Stimulated activated CD8-positive, alpha-beta memory T cell treated with anti-CD3 and anti-CD28 coated beads, Interleukin-7, amount 100 ng/mL, for 24 hours (primary cell): ENCODE results near the gene PSMD1.

Experiments used
- DNase-seq: peaks from one replicate; pipeline ENCODE4 v3.0.0-alpha.2; 2020; ENCODE audit warnings: low read depth

The PSMD1 gene

DNA sequence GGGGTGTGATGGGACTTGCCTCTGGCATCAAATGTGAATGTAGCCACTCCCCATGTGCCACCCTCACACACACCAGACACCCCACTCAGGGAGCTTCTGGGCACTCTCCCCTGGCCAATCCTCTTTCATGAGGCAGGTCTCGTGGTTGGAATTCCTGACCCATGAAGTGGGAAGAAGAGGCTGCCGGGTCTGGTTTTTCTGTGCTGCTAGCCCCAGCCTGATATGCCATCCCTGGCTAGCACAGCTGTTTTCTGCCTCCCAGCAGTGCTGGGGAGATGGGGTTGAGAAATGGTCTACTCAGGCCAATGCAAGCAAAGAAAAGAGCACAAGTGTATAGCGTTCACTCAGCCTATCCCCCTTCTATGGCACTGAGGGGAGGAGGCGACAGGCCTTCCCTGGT lies 20.5 kb upstream of the PSMD1 start:
- no peak for DNase-seq

DNA sequence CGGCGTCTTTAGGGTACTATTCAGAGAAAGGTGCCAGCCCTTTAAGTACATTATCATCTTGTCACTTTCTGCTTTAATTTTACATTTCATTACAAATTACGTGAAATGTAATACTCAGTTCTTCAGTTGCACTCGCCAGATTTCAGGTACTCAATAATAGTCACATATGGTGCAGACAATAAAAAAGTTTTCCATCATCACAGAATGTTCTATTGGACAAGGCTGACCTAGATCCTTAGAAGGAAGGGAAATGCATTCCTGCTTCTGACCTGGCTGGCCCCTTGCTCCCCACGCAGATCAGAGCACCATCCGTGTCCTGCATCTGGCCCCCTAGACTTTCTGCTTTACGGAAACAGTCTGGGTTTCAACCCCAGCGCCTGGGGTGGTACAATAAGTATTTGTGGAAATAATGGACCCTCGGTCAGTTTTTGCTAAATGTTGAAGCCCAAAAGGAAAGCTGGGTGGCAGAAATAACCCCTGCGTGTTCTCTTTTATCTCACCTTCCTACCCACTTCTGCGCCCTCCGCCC lies 20.0 kb upstream of the PSMD1 start:
- DNase-seq, result no peak

DNA sequence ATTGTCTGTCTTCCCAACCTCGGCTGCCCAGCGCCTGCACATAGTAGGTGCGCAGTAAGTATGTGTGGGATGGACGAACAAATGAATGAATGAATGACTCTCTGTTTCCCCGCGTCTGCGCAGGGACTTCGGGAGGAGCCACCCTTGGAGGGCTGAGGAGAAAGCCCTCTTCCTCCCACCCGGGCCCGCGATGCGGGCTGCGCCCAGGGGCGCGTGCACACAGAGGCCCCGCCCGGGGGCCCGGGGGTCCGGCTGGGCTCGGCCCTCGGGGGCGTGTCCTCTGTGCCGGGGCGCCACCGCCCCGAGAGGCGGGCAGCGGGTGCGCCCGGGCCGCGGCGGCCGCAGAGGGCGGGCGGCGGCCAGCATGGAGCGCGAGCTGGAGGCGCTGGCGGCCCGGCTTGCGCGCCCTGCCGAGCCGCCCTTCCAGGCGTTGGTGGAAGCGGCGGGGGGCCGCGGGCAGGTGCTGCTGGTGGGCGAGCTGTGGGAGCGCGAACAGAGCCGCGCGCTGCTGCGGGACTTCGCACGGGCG lies 19.4 kb upstream of the PSMD1 start, which contains the start of gene C2orf72:
C2orf72 (plus strand) TSS at position 322 of the 529 bp plus-strand sequence; CDS start at position 365, 43 bp downstream.
- no peak for DNase-seq

DNA sequence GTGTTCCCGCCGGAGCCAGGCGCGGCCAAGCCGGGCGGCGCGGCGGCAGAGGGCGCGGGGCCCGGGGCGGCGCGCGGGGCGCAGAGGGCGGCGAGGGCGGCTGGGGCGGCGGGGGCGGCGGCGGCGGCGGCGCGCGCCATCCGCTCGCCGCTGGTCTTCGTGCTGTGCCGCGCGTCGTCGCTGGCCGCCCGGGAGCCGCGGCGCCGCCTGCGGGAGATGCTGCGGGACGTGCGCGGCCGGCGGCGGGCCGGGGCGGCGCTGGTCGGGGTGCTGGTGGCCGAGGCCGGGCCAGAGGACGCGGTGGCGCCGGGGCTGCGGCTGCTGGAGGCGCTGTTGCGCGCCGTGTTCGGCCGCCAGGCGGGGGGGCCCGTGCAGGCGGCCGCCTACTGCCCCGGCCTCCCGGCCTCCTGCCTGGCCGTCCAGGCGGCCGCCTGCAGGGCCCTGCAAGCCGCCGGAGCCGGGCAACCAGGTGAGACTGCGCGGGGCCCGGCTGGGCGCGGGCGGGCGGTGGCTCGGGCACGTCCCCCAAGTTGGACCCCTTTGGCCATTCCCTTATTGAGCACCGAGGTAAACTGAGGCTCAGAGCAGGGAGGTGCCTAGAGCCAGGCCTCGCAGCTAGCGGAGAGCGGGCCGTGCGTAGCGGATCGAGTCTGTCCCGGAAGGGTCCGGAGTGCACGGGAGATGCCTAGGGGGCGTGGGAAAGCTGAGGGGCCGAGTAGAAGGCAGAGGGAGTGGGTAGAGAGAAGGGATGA lies 18.8 kb upstream of the PSMD1 start:
- no peak for DNase-seq

DNA sequence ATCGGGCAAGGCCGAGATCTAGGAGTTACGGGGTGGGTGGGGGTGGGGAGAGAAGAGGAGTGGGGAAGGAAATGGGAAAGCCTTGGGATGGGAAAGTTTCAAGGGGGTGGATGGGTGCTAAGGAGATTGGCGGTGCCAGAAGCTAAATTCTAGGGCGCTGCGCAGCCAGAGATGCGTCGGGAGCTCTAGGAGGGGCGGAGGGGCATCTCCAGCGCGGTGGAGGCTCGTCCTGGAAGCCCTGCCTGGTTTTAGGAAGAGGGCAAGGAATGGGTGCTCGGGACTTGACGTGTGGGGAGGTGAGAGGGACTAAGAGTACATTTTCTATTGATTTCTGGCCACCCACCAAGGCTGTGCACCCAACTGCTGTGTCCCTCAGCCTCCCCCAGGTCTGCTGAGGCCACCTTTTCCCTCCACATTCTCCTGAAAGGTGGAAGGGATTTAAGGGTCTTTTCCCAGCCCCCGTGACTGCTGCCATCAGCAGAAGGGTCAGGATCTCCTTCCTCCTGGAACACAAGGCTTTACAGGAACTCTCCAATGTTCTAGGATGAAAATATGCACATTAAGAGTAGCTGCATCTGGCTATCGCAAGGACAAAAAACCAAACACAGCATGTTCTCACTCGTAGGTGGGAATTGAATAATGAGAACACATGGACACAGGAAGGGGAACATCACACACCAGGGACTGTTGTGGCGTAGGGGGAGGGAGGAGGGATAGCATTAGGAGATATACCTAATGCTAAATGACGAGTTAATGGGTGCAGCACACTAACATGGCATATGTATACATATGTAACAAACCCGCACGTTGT lies 18.0 kb upstream of the PSMD1 start:
- no peak for DNase-seq

DNA sequence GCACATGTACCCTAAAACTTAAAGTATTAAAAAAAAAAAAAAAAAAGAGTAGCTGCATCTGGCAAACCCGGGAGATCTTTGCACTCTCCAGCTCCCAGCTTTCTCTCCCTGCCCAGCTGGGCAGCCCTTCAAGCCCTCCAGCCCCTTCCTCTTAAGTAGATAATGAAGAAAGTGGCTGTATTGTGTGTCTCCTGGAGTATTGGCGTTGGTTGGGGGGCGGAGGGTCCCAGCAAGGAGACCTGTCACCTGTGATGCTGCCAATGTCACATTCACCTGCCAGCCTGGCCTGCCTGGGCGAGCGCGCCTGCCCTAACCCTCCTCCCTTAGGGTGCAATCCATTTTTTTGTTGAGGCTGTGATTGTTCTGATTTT lies 17.4 kb upstream of the PSMD1 start:
- no peak for DNase-seq

DNA sequence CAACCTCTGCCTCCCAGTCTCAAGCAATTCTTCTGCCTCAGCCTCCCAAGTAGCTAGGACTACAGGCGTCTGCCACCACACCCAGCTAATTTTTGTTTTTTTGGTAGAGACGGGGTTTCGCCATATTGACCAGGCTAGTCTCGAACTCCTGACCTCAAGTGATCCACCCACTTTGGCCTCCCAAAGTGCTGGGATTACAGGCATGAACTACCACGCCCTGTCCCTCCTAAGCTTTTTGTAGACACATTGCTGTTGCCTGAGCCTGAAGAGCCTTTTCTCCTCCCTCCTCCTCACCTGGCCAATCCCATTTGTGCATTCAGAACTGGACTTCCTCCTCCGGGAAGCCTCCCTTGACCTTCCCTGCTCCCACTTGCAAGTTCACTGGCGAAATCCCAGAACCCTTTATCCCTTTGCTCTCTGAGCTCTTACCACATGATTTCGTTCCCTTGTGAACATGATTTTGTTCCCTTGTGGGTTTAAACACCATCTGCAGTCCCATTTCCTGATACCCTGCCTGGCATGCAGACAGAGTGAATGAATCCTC lies 16.8 kb upstream of the PSMD1 start:
- no peak for DNase-seq

DNA sequence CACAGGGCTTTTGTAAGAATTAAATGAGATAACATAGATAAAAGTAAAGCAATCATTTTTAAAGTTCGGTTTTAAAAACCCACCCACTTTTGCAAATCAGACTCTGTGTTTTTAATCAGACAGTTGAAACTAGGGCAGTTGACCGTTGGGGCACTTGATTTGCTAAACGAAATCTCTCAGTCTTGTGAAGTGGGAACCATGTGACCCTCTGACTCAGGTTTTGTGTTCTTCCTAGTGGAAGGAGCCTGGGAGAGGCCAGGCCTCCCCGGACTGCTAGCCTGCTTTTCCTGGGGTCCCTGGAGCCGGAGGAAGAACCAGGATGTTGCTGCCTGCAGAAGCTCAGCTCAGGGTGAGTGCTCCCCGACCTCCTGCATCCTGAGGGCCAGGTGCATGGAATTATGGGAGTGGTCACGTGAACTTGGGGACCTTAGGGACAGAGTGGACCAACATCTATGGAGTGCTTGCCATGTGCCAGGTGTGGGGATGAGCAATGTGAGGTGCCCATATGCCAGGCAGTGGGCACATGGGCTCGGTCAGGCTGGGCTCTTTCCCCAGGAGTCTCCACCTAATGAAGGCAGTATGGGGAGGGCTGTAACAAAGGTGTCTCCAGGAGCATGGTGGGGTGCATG lies 15.5 kb upstream of the PSMD1 start:
- DNase-seq, result no peak

DNA sequence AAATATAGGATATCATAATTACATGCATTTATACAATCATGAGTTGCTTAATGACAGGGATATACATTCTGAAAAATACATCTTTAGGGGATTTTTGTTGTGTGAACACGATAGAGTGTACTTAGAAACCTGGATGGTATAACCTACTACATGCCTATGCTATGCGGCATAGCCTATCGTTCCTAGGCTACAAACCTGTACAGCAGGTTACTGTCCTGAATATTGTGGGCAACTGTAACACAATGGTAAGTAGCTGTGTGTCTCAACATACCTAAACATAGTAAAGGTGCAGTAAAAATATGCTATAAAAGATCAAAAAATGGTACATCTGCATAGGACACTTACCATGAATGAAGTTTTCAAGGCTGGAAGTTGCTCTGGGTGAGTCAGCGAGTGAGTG lies 12.9 kb upstream of the PSMD1 start:
- DNase-seq, result no peak

DNA sequence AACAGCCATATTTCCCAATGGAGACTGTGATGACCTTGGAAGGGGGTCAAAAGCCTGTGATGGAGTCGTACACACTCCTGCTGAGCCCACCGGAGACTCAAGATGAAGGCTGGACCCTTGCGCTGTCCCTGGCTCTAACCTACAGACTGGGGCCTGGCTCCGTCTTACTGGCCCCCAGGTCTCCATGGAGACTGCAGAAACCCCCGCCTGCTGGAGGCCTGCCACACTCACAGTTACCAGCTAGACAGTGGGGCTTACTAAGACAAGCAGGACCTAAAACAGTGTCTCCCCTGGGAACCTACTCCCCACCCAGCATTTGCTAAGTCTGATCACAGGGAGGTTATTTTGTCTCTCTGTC lies 9.8 kb upstream of the PSMD1 start:
- no peak for DNase-seq

DNA sequence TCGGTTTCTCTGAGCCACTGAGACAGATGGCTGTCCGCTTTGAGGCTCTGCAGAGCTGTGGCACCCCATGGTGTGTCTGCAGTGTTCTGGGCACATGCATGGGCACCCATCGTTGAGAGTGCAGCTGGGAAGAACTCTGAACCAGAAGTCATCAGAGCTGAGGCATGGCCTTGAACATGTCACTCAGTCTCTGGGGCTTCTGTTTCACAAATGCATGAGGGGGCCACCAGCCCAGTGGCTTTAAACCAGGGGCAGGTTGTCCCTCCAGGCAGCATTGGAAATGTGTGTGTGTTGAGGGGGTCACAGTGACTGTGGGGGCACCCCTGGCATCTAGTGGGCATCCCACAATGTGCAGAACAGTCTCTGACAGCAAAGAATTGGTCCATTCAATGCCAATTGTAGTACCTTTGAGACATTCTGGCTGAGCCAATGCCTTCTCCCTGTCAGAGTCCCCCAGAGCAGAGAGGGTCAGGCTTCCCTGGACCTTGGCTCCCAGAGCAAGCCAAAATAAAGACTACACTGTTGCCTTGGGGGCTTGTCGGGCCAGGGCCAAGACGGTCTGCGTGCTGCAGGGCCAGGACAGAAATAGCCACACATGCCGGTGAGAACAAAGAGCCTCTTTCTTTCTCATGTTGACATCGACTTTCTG lies 9.3 kb upstream of the PSMD1 start:
- DNase-seq, result no peak

DNA sequence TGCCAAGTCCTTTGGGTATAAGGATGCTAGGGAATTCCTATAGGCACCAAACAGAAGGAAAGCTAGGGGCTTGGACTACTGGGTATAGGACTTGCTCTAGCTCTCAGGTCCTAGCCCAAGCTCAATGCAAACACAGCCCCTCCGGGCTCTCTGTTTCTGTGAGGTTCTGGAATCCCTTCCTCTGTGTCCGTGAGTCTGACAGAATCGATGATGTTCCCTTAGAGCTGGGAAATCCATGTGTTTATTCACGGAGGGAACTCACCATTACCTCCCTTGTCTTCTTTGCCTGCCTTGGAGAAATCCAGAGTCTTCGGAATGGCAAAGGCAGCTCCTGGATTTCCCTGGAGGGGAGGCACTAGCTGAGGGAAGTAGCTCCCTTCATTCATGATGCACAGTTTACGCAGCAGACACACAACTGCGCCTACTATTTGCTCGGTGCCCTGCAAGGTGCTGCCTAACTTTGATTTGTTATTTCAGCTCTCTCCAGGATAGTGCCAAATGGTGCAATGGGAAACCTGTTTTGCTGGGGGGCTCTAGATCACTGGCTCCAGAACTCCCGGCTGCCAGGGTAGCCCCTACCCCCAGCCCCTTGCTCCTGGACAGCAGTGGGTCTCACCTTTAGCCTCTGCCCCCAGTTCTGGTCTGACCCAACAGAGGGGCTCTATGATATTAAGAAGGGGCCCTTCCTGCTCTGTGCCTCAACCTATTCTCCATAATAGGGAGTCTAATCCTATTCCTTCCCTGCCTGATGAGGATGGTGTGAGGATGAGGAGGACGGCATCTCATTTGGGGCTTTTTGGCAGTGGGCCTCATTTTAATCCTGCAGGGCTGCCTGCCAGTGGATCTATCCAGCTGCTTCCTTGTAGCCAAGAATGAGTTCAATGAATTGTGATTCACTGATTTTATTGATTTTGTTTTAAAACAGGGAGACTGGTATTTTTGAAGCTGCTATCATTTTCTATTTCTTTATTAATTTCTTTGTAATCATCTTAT lies 8.4 kb upstream of the PSMD1 start:
- DNase-seq, result no peak

DNA sequence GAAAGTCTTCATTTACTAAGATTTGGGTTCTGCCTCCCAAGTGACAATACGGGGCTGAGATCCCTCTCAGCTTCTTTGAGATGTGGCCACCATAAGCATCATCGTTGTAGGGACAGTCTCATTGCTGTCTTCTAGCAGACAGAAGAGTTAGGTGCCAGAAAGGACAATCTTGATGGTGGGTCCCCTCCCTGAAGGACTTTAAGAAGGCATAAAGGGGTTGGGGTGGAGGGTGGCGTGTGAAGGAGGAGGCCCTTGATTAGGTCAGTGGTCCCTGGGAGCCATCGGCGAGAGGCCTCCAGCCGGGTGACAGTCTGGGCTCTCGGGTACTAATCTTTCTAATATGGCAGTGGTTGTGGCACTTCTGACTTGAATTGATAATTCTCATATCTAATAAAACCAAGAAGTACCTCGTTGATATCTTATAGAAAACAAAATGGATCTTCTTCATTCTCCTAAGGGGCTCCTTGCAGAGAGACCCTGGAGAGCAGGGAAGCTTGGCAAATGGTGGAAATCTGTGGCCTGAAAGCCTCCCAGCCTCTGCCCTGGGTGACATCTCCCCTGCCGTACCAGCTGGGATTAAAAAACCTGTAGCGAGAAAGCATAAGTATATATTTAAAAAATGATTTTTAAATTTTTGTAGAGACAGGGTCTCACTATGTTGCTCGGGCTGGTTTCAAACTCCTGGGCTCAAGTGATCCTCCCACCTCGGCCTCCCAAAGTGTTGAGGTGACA lies 7.2 kb upstream of the PSMD1 start:
- DNase-seq, result no peak

DNA sequence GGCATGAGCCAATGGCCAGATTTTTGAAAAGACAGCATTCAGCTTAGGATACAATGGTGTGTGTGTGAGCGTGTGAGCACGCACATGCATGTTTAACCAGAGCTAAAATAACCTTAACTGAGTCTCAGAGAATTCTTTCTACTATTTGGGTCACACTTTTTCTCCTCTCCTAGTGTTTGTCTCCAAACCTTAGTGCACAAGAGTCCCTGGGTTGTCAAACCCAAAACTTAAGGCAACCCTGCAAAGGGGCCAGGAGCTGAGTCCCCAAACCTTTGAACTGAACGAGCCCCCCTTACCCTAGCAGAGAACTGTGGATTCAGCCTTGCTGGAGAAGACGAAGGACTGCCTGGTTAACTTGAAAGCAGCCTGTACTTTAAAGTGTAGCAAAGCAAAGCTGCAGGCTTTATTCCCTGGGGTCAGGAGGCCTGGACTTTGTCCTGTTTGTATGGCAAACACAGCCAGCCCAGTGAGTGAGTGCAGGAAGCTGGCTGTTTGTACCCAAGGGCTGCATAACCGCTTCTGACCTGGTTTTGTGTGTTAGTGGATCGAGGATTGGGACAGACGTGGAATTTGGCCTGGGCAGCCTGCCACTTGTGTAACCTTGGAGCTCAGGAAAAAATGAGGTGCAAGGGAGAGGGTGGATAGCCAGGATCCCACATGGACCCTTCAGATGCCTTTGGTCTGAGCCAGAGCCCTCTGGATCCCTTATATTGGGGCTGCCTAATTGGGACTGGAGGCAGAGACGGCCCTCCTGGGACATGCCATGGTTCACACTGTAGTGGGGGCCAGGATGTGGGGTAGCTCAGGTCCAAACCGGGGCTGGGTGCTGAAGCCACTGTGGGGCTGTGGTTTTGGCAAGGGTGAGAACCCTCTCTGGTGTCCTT lies 6.4 kb upstream of the PSMD1 start:
- DNase-seq, result no peak

DNA sequence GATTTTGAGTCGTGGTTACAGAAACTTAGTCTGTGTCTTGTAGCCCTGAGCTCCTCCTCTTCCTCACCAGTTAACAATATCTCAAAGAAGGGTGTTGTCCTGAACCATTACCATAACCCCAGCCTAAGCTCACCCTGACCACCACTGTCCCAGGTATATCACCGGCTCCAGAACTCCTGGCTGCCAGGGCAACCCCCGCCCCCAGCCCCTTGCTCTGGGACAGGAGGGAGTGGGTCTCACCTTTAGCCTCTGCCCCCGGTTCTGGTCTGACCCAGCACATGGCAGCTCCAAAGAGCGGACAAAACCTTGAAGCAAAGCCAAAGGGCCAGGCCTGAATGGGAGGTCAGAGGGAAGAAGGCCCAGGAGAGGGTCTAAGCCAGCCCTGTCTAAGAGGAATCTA lies 5.6 kb upstream of the PSMD1 start:
- no peak for DNase-seq

DNA sequence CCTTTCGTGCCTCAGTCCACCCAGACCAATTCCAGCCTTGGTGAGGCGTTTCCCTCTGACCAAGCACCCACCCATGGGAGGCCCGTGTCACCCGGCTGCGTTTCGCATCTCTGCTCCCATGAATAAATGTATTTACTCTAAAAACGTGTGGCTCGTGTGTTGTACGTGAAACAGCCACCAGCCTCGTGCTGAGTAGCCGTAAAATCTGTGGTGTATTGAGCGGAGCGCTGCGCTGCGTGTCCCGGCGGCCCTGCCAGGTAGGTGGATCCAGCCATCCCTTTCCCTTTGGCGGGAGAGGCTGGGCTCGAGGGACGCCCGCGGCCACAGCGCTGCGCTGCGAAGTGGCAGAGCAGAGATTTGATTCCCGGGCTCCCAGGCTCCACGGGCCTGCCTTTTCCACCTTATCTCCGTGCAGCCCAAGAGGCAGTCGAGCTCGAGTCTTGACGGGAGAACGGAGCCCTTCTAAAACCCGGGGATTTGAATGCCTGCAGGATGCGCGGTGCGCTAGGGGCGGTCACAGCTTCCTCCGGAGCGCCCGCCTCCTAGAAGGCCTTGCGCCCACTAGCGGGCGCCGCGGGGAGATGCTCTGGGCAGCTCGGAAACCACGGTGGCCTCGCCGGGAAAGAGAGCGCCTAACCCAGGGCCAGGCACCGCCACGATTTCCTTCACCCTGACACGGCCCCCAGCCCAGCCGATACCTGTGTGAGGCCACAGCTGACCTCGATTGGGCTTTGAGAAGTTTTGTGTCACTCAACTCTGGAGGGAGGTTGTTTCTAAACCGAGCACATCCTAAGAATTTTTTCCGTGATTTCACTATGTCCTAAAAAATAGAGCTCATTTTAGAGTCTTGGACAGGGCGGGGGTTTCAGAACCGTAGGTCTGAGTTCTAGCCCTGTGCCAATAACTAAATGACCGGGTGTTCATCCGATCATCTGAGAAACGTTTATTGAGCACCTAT lies 3.9 kb upstream of the PSMD1 start:
- peak; percentile 60 for DNase-seq

DNA sequence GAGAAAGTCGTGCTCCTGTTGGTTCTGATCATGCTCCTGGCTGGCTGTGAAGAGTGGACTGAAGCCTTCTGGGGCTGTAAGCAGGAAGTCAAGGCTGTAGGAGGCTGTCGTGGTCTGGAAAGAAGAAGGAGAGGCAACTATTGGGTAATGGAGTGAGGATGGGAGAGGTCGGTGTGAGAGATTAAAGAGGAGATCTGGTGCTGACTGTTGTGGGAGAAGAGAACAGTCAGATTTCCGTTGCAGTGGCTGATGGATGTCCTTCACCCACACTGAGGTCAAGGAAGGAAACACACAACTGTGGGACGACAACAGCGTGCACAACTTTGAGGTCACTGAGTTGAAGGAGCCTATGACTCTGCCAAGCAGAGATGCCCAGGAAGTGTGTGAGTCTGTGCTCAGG lies 2.8 kb upstream of the PSMD1 start:
- no peak for DNase-seq

DNA sequence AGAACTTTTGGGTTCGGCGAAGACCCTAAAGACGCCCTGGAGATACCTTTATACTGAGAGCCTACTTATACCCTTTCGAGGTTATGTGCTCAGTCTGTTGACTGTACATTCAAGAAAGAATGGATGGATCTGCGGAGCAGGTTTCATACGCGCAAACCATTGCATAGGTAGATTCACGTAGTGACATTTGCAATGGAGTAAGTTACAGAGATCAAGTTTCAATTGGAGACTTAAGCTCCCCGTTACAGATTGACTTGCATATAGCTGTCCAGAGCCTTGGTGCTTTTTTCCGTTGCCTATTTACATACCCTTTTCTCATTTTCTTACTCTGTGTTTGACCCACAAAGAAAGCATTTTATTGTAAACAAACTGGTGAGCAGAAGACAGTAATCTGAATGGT lies 923 bp downstream of the PSMD1 start:
- DNase-seq, result no peak
